Measurements from ENCODE around the gene GPX8.

GPX8 gene

DNA sequence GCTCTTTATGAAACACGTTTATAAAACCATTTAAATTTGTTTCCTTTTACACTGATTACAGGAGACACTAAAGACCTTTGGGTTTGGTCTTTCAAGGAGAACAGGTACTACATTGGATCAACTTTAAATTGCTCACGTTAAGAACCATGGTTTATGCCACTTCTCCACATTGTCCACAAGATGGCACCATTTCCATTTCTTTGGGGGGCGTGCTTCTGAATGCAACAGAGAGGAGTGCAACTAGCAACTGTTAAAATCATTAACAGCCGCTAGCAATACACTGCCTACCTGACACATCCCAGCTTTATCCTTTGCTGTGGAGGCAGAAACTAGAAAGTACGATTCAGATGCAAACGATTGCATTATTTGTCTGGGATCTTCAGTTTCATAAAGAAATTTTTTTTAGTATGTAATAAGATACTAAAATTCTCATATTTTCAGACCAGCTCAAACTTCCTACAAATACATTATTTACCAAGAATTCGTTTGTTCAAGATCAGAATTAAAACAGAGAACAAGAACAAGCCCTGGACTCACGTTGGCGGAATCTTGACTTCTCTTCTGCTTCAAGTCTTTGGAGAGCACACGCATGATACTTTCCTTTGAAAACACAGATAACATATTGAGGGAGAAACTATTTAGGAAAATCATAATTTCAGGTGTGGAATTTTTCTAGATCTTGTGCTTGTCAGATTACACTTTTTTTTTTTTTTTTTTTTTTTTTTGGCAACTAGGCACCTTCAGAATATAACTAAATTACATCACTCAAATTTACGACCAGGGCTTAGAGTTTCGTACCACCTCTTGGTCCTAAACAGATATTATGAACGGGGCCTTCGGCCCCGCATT lies 12.3 kb downstream of the GPX8 start:
- in situ Hi-C loops (cut with MboI; ENCODE audit: low sequenced_read_pairs): no loop called here

GRCh38 chr5:55172937-55173686 lies 13.1 kb downstream of the GPX8 start, which contains the start of gene CDC20B:
CDC20B (minus strand) TSS chr5:55173177; CDS start chr5:55173000, 177 bp downstream.
- in situ Hi-C loops (cut with MboI; ENCODE audit: low sequenced_read_pairs): no loop called here

GRCh38 chr5:55173687-55174230 lies 13.8 kb downstream of the GPX8 start:
- in situ Hi-C loops (cut with MboI; ENCODE audit: low sequenced_read_pairs): no loop called here

DNA sequence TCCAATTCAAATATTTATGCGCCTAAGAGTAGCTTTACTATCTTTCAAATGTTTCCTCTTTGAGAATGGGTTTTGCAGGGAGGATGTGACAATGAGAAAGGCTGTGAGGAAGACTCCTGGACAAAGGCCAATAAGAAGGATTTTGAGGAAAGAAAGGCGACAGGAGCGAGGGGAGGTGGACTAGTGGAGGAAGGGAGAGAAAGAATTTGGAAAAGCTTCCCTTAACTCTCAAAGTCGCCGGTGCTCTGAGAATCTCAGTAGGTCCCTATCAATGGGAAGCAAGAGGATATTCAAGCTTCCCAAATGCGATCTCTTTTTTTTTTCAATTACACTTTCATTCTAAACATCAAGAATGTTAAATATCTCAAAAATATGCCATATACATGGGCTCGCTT lies 15.8 kb downstream of the GPX8 start:
- in situ Hi-C loops (cut with MboI; ENCODE audit: low sequenced_read_pairs): no loop called here

- in situ Hi-C loops (cut with MboI; ENCODE audit: low sequenced_read_pairs): no loop called here
These were observed 16.3 kb downstream of the GPX8 start for GRCh38 chr5:55176176-55176818.

DNA sequence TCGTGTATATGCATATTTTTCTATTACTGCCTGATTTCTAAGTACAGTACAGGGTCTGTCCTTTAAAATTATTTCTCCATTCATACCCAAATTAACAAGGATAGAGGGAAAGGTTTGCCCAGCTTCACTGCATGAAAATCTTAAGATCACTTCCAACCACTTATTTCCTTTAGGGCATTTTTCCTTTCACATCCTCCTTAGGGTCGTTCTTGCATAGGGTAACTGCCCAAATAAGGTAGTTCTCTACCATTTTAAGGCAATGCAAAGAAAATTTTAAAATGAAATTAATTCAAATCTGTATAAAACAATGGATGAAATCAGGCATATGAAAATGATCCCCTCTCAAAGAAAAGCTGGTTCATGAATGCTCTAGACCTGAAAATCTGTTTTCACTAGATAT lies 17.1 kb downstream of the GPX8 start:
- in situ Hi-C loops (cut with MboI; ENCODE audit: low sequenced_read_pairs): no loop called here

- in situ Hi-C loops (cut with MboI; ENCODE audit: low sequenced_read_pairs): no loop called here
These were observed 20.0 kb downstream of the GPX8 start for GRCh38 chr5:55180016-55180415.

DNA sequence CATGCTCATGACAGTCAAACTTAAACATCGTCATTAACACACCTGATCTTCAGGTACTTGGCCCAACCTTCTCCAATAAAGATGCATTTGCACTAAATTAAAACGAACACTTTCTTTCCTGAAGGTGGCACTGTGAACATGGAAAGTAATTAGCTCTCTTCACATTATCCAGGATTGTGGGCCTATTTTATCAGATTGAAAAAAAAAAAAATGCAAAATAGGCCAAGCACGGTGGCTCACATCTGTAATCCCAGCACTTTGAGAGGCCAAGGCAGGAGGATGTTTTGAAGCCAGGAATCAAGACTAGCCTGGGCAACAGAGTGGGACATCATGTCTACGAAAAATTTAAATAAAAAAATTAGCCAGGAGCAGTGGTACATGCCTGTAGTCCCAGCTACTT lies 27.4 kb downstream of the GPX8 start:
- in situ Hi-C loops (cut with MboI; ENCODE audit: low sequenced_read_pairs): no loop called here

GRCh38 chr5:55188656-55189540 lies 28.9 kb downstream of the GPX8 start:
- in situ Hi-C loops (cut with MboI; ENCODE audit: low sequenced_read_pairs): no loop called here

- in situ Hi-C loops (cut with MboI; ENCODE audit: low sequenced_read_pairs): no loop called here
These were observed 31.2 kb downstream of the GPX8 start for GRCh38 chr5:55191165-55191564.

- in situ Hi-C loops (cut with MboI; ENCODE audit: low sequenced_read_pairs): no loop called here
These were observed 45.0 kb downstream of the GPX8 start for GRCh38 chr5:55205001-55205400.

GRCh38 chr5:55211184-55211874 lies 51.4 kb downstream of the GPX8 start:
- in situ Hi-C loops (cut with MboI; ENCODE audit: low sequenced_read_pairs): no loop called here

All from HL-60/S4 treated with phorbol 12-myristate 13-acetate at 8.2 ng/mL for 4 days and 3 days (cell line).